Renal cortical epithelial cell (primary cell): ENCODE data around the gene G6PC1. TPM values are rescaled to one million over a fixed set of nuclear protein-coding genes. Genes with fewer than 3 reads are reported as not detected.
"Not testable (repeated sequence)": the region's sequence is repeated elsewhere in the genome, so short reads cannot be mapped to it uniquely, and the experiment has no call there.

Experiments used
- DNase-seq: peaks from one replicate; pipeline ENCODE4 v3.0.0-alpha.2; 2011; ENCODE audit warnings: low read depth
- total RNA-seq: library from RNA; depleted of rRNA; stranded (reverse); fragments of >200 nt; gene quantifications from 2 replicates; pipeline ENCODE4 v1.2.3, GENCODE V29; 2014

The G6PC1 gene
- total RNA-seq = not detected in 2 replicates

DNA sequence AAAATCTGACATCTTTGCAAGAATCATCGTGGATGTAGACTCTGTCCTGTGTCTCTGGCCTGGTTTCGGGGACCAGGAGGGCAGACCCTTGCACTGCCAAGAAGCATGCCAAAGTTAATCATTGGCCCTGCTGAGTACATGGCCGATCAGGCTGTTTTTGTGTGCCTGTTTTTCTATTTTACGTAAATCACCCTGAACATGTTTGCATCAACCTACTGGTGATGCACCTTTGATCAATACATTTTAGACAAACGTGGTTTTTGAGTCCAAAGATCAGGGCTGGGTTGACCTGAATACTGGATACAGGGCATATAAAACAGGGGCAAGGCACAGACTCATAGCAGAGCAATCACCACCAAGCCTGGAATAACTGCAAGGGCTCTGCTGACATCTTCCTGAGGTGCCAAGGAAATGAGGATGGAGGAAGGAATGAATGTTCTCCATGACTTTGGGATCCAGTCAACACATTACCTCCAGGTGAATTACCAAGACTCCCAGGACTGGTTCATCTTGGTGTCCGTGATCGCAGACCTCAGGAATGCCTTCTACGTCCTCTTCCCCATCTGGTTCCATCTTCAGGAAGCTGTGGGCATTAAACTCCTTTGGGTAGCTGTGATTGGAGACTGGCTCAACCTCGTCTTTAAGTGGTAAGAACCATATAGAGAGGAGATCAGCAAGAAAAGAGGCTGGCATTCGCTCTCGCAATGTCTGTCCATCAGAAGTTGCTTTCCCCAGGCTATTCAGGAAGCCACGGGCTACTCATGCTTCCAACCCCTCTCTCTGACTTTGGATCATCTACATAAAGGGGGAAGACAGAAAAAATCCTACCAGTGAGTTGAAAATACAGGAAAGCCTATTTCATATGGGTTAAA lies at the start of gene G6PC1:
Gene G6PC1, plus strand, starts transcription at position 340 of the 872 bp plus-strand sequence. Its CDS starts 78 bp downstream, at position 418.
- DNase-seq = no peak

DNA sequence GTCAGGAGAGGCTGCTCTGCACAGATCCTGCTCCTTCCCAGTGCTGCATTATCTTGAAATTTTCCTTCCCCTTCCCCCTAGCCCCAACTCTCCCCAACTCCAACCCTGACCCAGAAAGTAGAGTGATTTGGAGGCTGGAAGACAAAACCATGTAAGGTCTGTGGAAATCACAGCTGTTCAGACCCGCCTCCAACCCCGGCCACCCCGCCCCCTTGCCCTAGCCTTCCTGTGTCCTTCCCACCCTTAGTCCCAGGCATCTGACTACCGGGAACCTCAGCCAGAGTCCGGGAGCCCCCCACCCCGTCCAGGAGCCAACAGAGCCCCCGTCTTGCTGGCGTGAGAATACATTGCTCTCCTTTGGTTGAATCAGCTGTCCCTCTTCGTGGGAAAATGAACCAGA lies 49.6 kb upstream of the G6PC1 start, which contains the start of gene AOC3:
Gene AOC3, plus strand, starts transcription at position 246 of the 400 bp plus-strand sequence. Its CDS starts 145 bp downstream, at position 391.
- DNase-seq = no peak

DNA sequence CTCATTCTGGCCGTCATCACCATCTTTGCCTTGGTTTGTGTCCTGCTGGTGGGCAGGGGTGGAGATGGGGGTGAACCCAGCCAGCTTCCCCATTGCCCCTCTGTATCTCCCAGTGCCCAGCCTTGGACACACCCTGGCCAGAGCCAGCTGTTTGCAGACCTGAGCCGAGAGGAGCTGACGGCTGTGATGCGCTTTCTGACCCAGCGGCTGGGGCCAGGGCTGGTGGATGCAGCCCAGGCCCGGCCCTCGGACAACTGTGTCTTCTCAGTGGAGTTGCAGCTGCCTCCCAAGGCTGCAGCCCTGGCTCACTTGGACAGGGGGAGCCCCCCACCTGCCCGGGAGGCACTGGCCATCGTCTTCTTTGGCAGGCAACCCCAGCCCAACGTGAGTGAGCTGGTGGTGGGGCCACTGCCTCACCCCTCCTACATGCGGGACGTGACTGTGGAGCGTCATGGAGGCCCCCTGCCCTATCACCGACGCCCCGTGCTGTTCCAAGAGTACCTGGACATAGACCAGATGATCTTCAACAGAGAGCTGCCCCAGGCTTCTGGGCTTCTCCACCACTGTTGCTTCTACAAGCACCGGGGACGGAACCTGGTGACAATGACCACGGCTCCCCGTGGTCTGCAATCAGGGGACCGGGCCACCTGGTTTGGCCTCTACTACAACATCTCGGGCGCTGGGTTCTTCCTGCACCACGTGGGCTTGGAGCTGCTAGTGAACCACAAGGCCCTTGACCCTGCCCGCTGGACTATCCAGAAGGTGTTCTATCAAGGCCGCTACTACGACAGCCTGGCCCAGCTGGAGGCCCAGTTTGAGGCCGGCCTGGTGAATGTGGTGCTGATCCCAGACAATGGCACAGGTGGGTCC lies 49.0 kb upstream of the G6PC1 start:
- DNase-seq = not testable (repeated sequence)

DNA sequence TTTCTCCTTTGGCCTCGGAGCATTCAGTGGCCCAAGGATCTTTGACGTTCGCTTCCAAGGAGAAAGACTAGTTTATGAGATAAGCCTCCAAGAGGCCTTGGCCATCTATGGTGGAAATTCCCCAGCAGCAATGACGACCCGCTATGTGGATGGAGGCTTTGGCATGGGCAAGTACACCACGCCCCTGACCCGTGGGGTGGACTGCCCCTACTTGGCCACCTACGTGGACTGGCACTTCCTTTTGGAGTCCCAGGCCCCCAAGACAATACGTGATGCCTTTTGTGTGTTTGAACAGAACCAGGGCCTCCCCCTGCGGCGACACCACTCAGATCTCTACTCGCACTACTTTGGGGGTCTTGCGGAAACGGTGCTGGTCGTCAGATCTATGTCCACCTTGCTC lies 48.2 kb upstream of the G6PC1 start:
- no peak for DNase-seq

- DNase-seq = no peak
These were observed 47.6 kb upstream of the G6PC1 start for GRCh38 chr17:42853004-42853403.

- no peak for DNase-seq
These were observed 47.0 kb upstream of the G6PC1 start for GRCh38 chr17:42853597-42853967.

- DNase-seq = no peak
These were observed 46.4 kb upstream of the G6PC1 start for GRCh38 chr17:42853968-42854790.

- DNase-seq = no peak
These were observed 45.5 kb upstream of the G6PC1 start for GRCh38 chr17:42855048-42855596.

DNA sequence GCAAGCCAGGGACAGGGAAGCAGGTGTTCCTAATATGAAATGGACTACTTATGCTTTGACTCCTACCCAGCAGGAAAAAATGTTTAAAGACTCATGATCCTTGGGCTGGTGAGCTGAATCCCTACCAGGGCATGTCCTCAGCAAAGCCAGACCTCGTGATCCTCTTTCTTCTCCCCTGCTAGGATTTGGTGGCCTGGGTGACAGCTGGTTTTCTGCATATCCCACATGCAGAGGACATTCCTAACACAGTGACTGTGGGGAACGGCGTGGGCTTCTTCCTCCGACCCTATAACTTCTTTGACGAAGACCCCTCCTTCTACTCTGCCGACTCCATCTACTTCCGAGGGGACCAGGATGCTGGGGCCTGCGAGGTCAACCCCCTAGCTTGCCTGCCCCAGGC lies 44.5 kb upstream of the G6PC1 start:
- DNase-seq = not testable (repeated sequence)

DNA sequence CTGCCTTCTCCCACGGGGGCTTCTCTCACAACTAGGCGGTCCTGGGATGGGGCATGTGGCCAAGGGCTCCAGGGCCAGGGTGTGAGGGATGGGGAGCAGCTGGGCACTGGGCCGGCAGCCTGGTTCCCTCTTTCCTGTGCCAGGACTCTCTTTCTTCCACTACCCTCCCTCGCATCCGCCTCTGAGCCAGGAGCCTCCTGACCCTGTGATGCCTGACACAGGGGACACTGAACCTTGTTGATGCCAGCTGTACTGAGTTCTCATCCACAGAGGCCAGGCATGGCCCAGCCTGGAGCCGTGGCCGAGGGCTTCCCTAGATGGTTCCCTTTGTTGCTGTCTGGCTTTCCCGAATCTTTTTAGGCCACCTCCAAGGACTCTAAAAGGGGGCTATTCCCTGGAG lies 44.1 kb upstream of the G6PC1 start:
- DNase-seq = not testable (repeated sequence)

- DNase-seq = no peak
These were observed 43.2 kb upstream of the G6PC1 start for GRCh38 chr17:42857389-42857788.

- no peak for DNase-seq
These were observed 34.9 kb upstream of the G6PC1 start for GRCh38 chr17:42865638-42866094.

DNA sequence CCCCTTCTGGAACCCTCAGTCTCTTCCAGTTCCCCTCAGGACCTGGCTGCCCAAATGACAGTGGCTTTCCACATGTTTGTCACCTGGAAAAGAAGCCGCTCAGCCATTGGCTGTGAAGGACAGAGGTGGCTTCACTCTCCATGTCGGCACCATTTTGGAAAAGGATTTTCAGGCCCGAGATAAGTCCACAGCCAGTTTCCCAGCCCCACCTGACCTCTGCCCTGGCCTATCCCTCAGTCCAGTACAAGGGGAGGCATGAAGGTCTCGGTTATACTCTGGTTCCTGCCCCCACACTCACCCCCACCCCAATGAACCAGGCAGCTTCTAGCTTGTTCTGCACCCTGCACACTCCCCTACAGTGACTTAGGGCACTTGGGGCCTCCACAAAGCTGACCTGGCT lies 34.4 kb upstream of the G6PC1 start:
- no peak for DNase-seq

DNA sequence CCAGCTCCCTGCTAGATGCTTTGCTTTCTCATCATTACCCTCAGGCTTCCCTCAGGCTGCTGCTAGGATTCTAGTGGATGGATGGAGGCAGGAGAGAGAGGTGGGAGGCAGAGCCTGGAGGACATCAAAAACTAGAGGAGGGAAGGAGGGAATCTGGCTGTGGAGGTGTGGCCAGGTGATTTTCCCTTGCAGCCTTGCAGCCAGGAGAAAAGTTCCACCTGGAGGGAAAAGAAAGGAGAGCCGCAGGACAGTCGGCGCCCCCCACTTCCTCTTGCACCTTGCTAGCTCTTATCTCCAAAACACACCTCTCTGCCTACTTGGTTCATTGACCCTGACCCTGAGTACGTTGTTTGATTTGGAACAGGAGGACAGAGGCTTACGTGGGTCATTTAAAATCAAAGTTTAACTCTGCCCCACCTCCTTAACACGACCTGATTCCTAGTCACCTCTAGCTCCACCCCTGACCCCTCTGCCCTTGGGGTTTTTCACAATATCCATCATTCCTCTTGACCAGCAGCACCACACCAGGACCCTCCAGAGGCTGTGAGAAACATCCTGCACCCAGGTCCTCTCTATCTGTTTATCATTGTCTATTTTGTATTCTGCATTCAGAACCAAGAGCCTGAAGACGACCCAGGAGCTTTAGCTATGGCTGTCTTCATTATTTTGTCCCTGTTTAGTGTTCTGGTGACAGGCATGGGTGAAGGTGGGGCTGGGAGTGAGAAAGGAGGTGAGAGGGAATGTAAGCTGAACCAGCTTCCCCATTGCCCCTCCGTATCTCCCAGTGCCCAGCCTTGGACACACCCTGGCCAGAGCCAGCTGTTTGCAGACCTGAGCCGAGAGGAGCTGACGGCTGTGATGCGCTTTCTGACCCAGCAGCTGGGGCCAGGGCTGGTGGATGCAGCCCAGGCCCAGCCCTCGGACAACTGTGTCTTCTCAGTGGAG lies 33.7 kb upstream of the G6PC1 start:
- DNase-seq = no peak

DNA sequence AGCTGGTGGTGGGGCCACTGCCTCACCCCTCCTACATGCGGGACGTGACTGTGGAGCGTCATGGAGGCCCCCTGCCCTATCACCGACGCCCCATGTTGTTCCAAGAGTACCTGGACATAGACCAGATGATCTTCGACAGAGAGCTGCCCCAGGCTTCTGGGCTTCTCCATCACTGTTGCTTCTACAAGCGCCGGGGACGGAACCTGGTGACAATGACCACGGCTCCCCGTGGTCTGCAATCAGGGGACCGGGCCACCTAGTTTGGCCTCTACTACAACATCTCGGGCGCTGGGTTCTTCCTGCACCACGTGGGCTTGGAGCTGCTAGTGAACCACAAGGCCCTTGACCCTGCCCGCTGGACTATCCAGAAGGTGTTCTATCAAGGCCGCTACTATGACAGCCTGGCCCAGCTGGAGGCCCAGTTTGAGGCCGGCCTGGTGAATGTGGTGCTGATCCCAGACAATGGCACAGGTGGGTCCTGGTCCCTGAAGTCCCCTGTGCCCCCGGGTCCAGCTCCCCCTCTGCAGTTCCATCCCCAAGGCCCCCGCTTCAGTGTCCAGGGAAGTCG lies 32.8 kb upstream of the G6PC1 start:
- not testable (repeated sequence) for DNase-seq

DNA sequence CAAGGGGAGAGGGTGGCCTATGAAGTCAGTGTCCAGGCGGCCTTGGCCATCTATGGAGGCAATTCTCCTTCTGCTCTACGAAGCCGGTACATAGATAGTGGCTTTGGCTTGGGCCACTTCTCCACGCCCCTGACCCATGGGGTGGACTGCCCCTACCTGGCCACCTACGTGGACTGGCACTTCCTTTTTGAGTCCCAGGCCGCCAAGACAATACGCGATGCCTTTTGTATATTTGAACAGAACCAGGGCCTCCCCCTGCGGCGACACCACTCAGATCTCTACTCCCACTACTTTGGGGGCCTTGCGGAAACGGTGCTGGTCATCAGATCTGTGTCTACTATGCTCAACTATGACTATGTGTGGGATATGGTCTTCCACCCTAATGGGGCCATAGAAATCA lies 32.3 kb upstream of the G6PC1 start:
- DNase-seq = no peak

GRCh38 chr17:42871647-42872046 lies 29.0 kb upstream of the G6PC1 start:
- DNase-seq = no peak

- peak; percentile 36 for DNase-seq
These were observed 28.2 kb upstream of the G6PC1 start for GRCh38 chr17:42872251-42872965.

DNA sequence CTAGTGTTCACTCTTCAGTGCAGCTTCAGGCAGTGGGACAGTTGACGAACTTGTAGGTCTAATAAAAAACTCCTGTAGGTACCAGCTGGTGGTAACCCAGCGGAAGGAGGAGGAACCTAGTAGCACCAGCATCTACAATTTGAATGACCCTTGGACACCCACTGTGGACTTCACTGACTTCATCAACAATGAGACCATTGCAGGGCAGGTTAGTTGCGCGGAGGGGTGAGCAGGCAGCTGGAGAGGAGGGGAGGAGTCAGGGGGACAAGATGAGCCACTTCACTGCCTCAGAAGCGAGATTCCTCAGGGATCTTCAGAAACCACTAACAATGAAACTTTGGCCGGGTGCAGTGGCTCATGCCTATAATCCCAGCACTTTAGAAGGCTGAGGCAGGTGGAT lies 27.3 kb upstream of the G6PC1 start:
- DNase-seq = peak; percentile 48
